Activated CD8-positive, alpha-beta memory T cell treated with anti-CD3 and anti-CD28 coated beads, Interleukin-2, amount 50 U/mL, for 4 hours (primary cell): ENCODE measurements around the gene YTHDF1.

Experiments
- DNase-seq: peaks from one replicate; pipeline ENCODE4 v3.0.0-alpha.2; 2020

YTHDF1 gene

DNA sequence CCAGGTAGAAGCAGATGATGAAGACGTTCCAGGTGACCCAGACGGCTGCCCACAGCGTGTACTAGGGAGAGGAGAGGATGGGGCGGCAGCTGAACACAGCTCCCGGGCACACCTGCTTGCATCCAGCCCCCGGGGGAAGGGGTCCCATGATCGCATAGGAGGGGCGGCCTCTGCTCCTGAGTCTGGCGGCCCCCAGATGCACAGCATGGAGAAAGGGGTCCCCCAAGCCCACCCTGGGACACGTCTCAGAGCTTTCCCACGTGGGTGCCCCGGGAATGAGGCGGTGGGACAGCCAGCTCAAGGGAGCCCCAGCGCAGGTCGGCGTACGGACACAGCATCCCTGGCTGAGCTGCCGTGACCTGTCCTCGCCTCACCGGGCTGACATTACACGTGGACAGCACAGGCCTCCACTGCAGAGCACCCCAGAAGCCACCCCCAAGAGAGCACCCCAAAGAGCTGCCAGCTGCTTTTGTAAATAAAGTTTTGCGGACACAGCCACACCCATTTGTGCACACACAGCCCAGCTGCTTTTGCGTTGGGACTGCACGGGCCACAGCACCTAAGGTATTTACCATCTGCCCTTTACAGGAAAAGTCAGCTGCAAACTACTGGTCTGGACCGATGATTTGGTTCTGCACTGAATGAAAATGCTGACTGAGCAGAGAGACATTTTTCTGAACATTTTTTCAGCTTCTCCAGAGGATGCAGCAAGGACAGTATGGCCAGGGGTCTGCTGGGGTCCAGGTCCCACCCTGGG is 33.1 kb upstream of the YTHDF1 start:
- DNase-seq = no peak

GRCh38 chr20:63247671-63248228 is 31.8 kb upstream of the YTHDF1 start:
- no peak for DNase-seq

GRCh38 chr20:63246490-63247288 is 30.8 kb upstream of the YTHDF1 start:
- no peak for DNase-seq

DNA sequence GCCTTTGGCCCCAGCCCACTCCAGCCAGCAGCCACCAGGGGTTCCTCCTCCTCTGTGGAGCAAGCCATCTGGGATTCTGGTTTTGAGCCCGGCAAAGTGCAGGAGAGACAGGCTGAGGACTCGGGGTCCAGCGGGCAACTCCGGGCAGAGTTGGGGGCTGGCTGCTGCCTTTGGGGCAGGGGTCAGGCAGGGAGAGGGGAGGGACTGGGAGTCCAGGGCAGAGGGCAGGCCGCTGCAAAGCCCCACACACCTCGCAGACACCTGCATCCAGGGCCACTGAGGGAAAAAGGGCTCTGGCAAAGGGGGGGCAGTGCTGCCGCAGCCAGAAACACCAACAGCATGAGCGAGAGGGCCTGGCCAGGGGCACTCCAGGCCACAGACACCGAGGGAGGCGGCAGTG is 28.5 kb upstream of the YTHDF1 start:
- no peak for DNase-seq

DNA sequence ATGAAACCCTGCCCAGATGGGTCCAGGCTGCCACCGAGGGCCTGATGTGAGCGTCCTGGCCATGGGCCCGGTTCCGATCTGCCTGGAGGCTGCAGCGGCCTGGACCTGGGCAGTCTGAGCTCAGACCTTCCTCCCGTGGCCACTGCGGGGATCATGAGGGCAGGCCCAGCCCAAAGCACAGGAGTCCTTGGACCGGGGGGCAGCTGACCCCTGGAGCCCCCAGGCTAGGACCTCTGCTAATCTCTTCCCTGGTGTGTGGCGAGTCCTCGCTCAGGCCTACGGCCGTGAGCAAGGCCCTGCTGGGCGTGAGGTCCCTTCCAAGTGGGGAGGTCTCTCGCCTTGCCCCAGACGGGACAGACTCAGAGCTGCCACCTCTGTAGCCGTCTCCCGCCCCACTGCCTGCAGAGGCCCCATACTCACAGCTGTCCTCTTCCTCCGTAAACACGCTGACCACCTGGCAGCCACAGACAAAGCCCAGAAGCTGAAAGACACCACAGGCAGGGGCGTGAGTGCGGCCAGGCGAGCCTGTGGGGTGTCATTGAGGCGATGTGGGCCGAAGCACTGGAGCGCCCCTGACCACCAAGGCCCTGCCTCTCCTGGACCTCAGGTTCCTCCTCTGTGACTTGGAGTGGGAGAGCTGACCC is 27.8 kb upstream of the YTHDF1 start:
- DNase-seq = no peak

GRCh38 chr20:63242736-63243135 is 26.8 kb upstream of the YTHDF1 start:
- DNase-seq = no peak

GRCh38 chr20:63241272-63241671 is 25.3 kb upstream of the YTHDF1 start:
- no peak for DNase-seq

- DNase-seq = no peak
Measured at GRCh38 chr20:63240004-63240403, 24.1 kb upstream of the YTHDF1 start.

- no peak for DNase-seq
Measured at GRCh38 chr20:63239431-63239830, 23.5 kb upstream of the YTHDF1 start.

GRCh38 chr20:63238514-63239125 is 22.7 kb upstream of the YTHDF1 start:
- no peak for DNase-seq

DNA sequence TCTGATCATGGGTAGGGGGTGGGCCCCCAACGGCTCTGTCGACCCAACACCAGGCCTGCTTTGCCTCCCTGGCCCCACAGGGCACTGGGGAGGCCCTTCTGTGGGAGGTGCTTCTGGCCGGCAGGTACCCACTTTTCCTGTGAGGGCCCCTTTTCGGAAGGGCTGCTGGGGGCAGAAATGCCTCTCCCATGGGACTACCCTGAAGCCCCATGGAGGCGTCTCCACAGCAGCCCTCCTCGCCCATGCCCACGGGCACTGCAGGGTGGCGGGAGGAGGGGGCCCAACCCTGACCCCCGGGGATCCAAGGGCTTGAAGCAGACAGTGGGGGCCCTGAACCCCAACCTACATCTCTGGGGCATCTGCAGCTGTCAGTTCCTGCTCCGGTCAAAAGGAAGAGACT is 22.1 kb upstream of the YTHDF1 start:
- DNase-seq = no peak

- no peak for DNase-seq
Measured at GRCh38 chr20:63236116-63236837, 20.3 kb upstream of the YTHDF1 start.

DNA sequence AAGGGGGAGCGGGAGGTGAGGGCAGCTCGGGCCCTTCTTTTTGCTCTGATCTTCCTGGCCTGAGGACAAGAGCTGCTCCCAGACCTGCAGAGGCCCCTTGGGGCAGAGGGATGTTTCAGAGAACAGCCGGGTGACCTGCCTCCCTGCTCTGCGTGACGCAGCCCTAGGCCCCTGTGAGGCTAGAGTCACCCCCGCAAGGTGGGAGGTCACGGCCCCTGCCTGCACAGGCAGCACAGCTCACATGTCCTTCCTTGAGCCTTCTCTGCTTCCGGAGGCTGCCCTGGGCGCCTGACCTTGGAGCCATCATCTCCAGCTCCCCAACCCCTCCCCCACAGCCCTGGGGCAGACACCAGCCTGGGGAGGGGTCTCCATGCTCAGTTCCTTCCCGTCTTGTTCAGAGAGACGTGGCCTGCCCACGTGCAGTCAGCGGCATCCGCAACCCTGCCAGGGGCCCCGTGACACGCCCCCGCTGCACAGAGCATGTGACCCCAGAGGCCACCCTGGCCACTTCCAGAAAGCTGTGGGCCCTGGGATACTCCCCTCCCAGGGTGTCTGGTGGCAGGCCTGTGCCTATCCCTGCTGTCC is 19.6 kb upstream of the YTHDF1 start, which contains the start of gene BIRC7:
Gene BIRC7 (plus strand): TSS at position 507 of the 585 bp plus-strand sequence. CDS start 192 bp downstream, outside the sequence.
- no peak for DNase-seq

DNA sequence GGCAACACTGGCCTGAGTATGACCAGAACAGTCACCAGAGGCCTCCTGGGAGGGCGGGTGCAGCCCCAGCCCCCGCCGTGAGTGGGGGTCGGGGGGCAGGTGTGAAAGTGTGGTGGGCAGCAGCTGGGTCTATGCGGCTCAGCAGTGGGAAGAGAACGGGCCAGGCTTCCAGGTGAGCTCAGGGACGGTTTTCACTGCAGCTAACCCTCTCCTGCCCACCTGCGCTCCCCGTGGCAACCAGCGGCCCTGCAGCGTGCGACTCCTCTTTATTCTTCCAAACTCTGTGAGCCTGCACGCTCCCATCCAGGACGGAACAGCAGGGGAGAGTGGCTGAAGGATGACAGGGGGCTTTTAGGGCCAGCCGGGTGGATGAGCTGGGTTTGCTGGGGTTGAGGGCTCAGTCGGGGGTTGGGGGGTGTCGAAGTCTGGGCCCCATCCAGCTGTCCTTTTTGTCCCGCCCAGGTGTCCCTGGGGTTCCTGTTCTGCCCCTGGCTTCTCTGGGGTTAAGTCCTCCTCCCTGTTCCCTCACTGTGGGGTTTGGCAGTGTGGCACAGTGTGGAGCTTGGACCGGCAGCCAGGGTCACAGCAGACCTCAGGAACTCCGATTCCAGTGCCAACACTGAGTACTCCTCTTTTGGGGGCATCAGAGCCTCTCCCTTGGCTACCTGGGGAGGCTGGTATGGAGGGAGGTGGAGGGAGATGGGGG is 18.9 kb upstream of the YTHDF1 start:
- DNase-seq = peak; percentile 32

DNA sequence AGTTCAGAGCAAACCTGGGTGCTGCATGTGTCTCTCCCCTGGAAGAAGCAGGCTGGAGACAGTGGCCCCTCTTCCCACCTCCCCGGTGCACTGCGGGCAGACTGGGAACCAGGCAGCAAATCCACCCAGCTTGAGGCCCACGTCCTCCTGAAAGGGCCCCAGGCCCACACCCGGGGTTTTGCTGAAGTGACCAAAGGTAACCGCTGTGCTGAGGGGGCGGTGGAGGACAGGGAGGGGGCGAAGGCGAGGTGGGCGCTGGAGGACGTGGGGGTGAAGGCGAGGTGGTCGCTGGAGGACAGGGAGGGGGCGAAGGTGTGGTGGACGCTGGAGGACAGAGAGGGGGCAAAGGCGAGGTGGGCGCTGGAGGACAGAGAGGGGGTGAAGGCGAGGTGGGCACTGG is 18.0 kb upstream of the YTHDF1 start:
- DNase-seq = no peak

GRCh38 chr20:63233061-63233344 is 17.1 kb upstream of the YTHDF1 start:
- no peak for DNase-seq

DNA sequence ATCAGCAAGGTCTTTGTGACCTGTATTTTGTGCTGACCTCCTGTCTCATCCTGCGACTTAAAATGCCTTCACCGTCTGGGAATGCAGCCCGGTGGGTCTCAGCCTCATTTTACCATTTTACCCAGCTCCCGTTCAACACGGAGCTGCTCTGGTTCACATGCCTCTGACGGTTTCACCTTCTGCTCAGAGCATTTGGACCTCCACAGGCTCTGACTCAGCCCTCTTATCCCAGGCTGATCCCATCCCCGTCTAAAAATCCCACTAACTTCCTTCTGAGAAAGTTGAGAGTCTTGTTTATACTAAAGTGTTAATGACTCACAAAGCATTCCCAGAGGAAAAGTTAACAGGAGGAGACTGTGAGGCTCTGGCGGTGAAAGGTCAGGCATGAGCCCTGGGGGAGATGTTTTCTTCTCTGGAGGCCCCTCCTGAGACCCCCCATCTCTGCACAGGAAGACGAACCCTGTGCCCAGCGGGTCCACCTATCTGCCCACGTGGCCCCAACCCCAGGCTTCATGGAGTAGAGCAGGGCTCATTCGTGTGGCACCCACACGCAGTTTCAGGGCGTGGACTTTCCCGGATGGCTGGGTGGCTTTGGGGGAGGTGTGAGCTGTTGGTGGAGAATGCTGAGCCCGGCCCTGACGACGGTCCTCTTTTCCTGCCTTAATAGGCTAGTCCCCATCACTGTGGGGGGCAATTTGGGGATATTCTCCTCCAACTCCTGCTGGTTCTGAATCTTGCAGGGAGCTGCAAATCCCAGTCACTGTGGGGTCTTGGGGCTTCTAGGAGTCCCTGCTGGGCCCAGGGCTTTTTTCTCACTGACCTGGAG is 16.5 kb upstream of the YTHDF1 start:
- no peak for DNase-seq

- DNase-seq = no peak
Measured at GRCh38 chr20:63230800-63231268, 14.9 kb upstream of the YTHDF1 start.

DNA sequence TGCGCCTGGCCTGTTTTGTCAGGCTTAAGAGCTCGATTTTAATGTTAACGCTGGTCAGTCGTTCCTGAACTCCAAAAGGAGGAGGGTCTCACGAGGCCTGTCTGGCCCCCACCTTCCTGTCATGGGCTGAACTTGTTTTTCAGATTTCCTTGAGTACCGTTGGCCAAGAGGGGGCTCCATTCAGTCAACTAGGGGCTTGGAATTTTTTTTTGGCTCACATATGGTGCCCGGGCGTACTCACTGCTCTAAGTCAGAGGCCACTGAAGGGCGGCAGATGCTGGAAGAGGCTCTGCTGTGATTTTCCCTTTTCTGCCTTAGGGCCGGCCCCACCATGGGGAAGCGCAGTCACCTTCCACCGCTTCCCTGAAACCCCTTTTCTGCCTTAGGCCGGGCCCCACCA is 12.9 kb upstream of the YTHDF1 start:
- DNase-seq = no peak

DNA sequence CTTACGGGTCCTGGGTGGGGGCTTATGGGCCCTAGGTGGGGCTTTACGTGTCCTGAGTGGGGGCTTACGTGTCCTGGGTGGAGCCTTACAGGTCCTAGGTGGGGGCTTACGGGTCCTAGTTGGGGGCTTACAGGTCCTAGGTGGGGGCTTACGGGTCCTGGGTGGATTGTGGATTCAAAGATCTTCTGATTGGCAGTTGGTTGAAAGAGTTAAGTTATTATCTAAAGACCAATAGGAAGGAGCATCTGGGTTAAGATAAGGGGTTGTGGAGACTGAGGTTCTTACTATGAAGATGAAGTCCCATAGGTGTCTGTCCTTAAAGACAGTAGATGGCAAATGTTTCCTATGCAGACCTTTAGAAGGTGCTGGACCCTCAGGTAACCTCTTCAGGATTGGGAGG is 11.3 kb upstream of the YTHDF1 start:
- no peak for DNase-seq
